ENCODE results near the gene RAB11FIP4.

GRCh38 chr17:31405890-31406371, 14.5 kb downstream of the RAB11FIP4 start:
- no peak for TF ChIP-seq NFYB (CRISPR knock-in tag; IDR thresholded peaks at IDR 0.05)
- no peak for TF ChIP-seq SNRNP70 (IDR thresholded peaks at IDR 0.05; ENCODE audit: low read depth, low read length)
- no peak for TF ChIP-seq KLF13 (CRISPR knock-in tag; IDR thresholded peaks at IDR 0.05)
- TF ChIP-seq DNMT3B (CRISPR knock-in tag; conservative IDR thresholded peaks at IDR 0.05), result no peak
- TF ChIP-seq CTCF (CRISPR knock-in tag; IDR thresholded peaks at IDR 0.05), result no peak
- TF ChIP-seq MEF2D (CRISPR knock-in tag; IDR thresholded peaks at IDR 0.05), result no peak
- no peak for TF ChIP-seq ZNF546 (CRISPR knock-in tag; conservative IDR thresholded peaks at IDR 0.05)
- TF ChIP-seq CSRNP2 (CRISPR knock-in tag; conservative IDR thresholded peaks at IDR 0.05; ENCODE audit: low read depth), result no peak

All from HepG2 (cell line).